ENCODE measurements around the gene SLC24A3.
"Not testable (repeated sequence)": the region's sequence is repeated elsewhere in the genome, so short reads cannot be mapped to it uniquely, and the experiment has no call there.

Gene SLC24A3

GRCh38 chr20:19603376-19603750 is 390.9 kb downstream of the SLC24A3 start:
- no peak for DNase-seq

GRCh38 chr20:19605786-19606485 is 393.5 kb downstream of the SLC24A3 start:
- DNase-seq: no peak

DNA sequence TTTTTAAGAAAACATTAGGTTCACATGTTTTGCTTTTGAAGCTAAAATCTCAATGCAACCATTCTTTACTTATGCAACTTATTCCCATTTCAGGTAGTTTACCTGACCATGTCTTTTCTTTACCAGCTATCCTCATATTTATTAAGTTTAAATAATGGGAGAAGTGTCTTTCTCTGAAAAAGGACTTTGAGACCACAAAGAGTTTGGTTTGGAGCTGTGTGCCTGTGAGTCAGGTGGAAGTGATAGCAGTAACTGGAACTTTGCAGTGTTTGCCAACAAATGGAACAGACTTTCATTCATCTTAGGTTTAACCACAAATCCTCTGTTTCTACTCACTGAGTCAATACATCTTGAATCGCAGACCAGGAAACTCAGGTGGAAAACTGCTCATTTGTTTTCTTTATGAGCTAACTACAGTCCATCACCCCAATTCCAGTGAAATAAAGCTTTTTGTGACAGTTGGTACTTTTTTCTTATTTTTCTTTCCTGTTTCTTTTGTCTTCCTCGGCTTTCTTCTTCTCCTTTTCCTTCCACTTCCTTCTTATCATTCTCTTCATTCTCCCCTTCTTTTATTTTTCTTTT is 397.3 kb downstream of the SLC24A3 start:
- no peak for DNase-seq

GRCh38 chr20:19615629-19616028 is 403.2 kb downstream of the SLC24A3 start:
- no peak for DNase-seq

DNA sequence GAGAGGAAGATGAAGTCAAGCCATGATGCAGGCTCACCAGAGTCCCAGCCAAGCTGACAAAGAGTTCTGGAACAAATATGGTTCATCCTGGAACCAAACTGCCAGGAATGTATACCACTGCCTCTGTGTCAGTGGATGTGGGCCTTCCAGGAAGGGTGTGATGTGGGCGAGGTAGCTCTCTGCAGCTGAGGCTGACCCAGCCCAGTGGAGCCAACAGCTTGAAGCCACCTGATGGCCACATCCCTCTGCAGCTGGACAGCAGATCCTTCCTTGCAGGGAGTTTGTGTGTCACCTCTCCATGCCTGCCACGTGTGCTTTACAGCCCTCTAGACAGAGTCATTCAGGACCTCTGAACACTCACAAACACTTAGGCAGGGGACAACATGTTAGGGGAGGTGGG is 403.6 kb downstream of the SLC24A3 start:
- no peak for DNase-seq

DNA sequence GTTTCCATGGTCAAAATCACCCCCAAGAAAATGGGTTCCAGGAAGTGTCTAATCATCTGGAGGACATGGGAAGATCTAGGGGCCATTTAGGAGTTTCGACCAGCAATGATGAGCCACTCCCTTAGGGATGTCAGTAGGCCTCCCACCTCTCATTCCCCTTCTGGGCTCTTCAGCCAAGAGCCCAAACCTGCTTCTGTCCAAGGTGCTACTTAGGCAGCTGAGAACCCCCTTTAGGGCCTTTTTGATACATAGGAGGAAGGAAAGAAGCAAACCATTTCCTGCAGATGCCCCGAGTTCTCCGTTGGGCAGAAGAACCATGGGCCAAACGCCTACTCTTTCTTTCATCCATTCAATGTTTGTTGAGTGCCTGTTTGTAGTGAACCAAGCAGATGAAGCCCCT is 404.2 kb downstream of the SLC24A3 start:
- no peak for DNase-seq

GRCh38 chr20:19617256-19617655 is 404.8 kb downstream of the SLC24A3 start:
- DNase-seq: no peak

DNA sequence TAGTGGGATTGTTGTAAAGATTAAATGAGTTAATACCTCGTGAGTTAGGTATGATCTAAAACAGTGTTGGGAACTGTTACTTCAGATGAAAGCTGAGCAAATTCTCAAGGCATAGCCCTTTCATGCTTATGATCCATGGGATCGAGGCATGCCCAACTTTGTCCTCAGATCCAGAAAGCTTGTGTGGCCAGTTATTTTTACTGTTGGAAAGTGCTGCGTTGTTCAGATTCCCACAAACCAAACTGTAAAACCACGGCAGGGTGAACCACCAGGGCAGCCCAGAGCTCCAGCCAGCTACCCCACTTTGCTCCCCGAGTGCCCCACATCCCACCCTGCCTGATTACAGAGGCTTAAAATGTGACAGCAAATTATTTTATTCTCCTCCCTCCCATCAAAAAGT is 406.3 kb downstream of the SLC24A3 start:
- no peak for DNase-seq

GRCh38 chr20:19619904-19620430 is 407.5 kb downstream of the SLC24A3 start:
- DNase-seq: no peak

DNA sequence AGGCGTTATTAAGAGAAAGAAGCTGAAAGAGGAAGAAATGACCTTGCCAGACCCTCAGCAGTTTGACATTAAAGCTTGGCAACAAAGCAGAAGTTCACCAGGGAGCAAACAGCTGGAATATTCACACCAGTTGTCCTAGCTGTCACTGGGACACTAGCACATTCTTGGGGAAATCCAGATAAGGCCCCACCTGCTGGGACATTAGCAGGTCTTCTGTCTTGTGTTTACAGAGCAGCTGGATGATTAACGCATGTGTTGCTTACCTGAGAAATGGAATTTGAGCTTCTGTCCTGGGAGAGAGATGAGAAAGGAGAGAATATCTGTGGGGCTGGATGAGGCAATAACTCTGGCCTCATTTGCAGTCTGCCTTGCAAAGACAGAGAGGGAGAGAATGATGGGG is 408.0 kb downstream of the SLC24A3 start:
- no peak for DNase-seq

DNA sequence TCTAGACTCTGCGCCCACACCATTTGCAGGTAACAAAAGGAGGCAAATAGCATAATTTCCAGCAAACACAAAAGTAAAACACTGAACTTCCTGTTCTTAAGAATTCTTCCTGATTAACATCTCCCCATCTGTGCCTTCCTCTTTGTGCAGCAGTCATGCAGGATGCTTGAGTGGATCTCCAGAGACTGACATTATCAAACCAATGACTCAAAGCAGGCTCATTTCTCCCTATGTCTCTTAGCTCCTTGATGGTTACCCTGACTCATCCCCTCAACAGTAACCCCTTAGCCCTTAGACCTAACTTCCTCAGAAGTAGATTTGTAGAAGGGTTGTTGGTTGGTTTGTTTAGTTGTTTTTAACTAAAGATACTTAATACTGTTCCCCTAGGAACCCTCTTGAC is 408.6 kb downstream of the SLC24A3 start:
- DNase-seq: peak; percentile 10

GRCh38 chr20:19624221-19624965 is 412.0 kb downstream of the SLC24A3 start:
- DNase-seq: no peak

GRCh38 chr20:19625426-19625825 is 413.0 kb downstream of the SLC24A3 start:
- no peak for DNase-seq

- no peak for DNase-seq
Observed at GRCh38 chr20:19626896-19627295, 414.5 kb downstream of the SLC24A3 start.

DNA sequence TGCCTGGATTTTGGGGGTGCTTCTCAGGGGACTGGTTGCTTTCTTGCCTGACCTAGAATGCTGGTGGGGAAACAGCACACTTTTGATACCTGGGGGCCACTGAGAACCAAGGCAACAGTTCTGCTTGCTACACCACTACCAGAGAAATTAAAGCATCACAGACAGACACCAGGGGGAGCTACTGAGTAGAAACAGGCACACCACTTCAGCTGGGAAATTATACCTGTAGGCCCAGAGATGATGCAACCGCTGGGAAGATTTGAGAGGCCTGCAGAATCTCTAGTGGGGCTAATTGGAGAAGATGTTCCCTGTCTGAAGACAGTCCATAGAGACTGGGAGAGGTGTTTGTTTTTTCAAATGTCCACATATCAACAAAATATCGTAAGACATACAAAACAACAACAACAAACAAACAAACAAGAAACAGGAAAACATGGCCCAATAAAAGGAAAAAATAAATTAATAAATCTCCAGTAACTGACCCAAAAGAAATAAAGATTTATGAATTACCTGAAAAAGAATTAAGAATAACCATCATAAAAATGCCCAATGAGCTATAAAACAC is 416.2 kb downstream of the SLC24A3 start:
- DNase-seq: no peak

- no peak for DNase-seq
Observed at GRCh38 chr20:19631410-19631809, 419.0 kb downstream of the SLC24A3 start.

DNA sequence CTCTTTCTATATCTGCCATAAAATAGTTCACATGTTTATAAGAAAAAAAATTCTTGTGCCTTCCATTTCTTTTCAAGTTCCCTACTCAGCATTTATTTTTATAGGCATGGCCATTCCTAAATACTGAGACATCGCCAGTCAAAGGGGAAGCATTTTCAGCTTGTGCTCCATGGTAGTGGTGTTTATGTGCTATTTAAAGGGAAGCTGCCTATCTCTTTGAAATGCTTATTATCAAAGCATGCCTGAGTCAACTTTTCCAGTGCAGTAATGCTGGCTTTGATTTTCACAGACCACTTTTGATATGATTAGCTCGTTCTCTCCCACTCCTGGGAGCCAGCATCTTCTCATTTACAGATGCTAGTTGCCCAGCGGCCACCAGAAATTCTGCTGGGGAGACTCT is 421.5 kb downstream of the SLC24A3 start:
- no peak for DNase-seq

DNA sequence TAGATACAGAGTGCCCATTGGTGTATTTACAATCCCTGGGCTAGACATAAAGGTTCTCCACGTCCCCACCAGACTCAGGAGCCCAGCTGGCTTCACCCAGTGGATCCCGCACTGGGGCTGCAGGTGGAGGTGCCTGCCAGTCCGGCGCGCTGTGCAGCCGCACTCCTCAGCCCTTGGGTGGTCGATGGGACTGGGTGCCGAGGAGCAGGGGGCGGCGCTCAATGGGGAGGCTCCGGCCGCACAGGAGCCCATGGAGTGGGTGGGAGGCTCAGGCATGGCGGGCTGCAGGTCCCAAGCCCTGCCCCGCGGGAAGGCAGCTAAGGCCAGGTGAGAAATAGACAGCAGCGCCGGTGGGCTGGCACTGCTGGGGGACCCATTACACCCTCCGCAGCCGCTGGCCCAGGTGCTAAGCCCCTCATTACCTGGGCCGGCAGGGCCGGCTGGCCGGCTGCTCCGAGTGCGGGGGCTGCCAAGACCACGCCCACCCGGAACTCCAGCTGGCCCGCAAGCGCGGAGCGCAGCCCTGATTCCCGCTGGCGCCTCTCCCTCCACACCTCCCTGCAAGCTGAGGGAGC is 427.1 kb downstream of the SLC24A3 start:
- not testable (repeated sequence) for DNase-seq

DNA sequence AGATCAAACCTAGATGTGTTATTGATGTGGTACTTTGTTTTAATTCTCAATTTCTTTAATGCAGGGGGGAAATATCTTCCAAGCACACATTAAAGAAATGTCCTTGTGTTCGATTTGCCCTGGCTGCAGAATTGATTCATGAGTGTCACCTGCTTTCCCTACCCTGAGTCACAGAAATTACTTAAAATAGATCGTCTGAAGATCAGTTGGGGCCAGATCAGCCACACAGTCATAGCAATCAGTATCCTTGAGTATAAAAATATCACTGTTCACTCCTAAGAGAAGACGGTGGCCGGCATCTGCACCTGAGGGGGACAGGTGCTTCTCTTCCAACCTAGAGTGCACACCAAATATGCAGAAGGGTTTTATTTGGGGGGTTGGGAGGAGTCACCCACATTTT is 430.4 kb downstream of the SLC24A3 start:
- no peak for DNase-seq

DNA sequence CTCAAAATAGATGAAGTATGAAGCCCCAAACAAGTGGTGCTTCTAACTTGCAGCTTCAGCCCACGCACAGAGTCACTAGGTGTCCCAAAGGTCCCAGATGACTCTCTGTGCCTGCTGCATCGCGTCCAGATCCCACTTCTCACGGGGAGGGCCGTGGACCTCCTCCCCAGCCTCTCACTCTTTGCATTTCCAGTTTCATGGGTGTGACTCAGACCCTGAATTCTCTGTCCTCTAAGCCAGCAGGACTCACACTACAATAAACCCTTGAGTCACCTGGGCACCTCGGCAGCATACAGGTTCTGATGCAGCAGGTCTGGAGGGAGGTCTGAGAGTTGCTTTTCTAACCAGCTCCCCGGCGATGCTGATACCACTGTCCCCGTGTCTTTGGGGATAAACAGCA is 431.6 kb downstream of the SLC24A3 start:
- no peak for DNase-seq

DNA sequence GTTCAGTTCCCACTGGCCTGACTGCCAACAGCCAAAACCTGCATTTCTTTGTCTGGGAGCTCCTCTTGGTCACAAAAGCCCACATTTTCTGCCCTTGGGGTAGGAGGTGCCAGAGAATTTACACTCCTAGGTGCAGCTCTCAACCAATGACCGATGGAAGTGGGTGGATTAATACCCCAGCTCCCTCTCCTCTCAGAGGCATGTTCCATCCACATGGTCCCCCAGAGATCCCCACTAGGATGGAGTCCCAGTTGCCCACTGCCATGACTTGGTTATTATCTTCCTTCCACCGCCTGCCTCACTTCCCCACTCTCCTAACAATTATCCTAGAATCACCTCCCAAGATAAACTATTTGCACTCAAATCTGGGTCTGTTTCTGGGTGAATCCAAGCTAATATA is 434.5 kb downstream of the SLC24A3 start:
- no peak for DNase-seq

DNA sequence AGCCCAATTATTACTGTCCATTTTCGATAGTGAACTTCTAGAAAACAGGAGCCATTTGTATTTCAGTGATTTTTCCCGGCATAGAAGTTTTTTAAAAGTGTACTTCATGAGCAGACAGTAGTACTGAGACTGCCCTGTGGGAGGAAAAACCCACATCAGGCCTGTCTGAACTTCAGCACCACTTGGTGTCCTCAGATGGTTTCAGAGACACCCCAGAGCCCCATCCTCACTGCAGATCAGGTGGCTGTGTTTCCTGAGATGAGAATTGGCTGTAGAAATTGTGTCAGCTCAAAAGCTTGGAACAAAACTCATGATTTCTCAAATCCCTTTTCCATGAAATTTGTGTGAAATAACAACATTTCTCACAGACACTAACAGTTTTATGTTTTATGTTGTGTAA is 435.6 kb downstream of the SLC24A3 start:
- no peak for DNase-seq

GRCh38 chr20:19649041-19649440 is 436.6 kb downstream of the SLC24A3 start:
- no peak for DNase-seq
